ENCODE data around the gene GJC1.

DNA sequence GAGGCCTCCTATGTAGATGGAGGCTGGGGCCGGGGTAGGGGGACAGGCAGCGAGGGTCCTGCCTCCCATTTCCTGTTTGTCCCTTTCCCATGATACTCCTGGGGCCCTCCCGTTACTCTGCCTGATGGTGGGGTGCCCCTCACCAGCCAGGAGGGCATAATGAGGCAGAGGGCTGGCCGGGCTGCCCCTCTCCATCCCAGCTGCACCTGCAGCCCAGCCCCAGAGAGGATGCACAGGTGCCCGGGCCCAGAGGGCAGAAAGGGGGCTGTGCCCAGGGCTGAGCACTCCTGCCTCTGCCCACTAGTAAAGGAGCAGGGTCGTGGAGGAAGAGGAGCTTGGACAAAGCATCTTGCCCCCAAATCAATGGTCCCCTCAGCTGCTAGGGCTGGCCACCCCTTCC, 60.9 kb downstream of the GJC1 start:
- TF ChIP-seq, protein P1, sequence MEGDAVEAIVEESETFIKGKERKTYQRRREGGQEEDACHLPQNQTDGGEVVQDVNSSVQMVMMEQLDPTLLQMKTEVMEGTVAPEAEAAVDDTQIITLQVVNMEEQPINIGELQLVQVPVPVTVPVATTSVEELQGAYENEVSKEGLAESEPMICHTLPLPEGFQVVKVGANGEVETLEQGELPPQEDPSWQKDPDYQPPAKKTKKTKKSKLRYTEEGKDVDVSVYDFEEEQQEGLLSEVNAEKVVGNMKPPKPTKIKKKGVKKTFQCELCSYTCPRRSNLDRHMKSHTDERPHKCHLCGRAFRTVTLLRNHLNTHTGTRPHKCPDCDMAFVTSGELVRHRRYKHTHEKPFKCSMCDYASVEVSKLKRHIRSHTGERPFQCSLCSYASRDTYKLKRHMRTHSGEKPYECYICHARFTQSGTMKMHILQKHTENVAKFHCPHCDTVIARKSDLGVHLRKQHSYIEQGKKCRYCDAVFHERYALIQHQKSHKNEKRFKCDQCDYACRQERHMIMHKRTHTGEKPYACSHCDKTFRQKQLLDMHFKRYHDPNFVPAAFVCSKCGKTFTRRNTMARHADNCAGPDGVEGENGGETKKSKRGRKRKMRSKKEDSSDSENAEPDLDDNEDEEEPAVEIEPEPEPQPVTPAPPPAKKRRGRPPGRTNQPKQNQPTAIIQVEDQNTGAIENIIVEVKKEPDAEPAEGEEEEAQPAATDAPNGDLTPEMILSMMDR (IDR thresholded peaks at IDR 0.05; ENCODE audit: extremely low read depth in 1 of 2, insufficient read depth in 1 of 2, low read depth in 1 of 2, low read length in 2 of 2): no peak
- no peak for TF ChIP-seq POLR2A (IDR thresholded peaks at IDR 0.05; ENCODE audit: low read depth, low read length)
